CD4-positive, alpha-beta T cell treated with Interleukin-15 for 4 hours (primary cell): ENCODE data around the gene CMIP.
"Not testable (repeated sequence)": the region's sequence is repeated elsewhere in the genome, so short reads cannot be mapped to it uniquely, and the experiment has no call there.

Experiments
- DNase-seq: peaks from one replicate; pipeline ENCODE4 v3.0.0-alpha.2; 2020; ENCODE audit warnings: low spot score

The CMIP gene

DNA sequence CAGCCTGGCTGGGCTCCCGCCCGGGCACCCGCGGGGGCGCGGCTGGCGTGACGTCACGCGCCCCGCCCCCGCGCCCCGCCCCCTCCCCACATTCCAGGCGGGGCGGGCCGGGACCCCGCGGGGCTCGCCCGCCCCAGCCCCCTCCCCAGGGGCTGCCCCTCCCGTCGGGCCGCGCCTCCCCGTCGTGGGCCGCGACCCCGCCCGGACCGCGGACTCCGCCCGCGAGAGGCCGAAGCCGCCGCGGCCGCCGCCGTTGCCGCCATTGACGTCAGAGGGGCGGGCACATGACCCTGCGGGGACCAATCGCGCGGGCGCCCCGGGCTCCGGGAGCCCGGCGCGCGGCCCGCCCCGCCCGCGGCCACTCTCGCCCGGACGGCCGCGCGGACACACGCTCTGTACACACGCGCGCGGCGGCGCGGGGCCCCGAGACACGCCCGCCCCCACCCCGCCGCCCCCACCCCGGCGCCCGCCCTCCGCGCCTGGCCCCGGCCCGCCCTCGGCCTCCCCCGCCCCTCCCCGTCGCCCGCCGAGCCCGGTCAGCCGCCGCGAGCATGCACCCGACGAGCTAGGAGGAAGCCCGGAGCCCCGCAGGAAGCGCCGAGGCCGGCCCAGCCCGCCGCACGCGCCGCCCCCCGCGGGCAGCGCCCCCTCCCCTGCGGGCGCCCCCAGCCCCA lies at the start of gene CMIP:
Gene CMIP, plus strand, starts transcription at position 361 of the 674 bp plus-strand sequence.
- peak; percentile 71 for DNase-seq

DNA sequence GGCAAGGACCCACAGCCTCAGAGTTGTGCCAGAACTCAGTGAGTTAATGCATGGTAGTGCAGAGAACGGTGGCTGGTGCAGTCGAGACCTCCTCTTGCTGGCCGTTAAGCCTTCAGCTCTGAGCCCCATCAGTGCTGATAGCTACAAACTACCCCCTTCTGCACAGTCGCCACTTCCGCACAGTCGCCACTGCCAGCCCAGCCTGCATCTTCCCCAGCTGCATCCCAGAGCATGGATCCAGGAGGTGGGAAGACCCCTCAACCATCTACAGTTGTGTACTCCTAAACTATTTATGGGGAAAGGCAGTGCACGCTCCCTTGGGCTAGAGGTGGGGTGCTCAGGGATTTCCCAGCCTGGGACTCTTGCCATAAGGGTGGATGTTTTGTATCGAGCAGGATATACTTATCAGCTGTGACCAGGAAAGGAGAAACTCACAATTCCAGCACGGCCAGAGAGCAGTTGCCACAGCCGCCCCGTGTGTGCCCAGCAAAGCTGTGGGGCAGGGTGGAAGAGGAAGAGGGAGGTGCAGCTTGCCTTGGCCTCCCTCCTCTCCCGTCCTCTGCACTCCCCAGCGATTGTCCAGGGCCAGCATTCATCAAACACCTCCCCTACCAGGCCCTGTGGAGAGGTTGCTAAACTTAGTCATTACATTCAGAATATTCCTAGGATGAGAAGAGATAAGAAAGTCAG lies 49.5 kb upstream of the CMIP start:
- no peak for DNase-seq

DNA sequence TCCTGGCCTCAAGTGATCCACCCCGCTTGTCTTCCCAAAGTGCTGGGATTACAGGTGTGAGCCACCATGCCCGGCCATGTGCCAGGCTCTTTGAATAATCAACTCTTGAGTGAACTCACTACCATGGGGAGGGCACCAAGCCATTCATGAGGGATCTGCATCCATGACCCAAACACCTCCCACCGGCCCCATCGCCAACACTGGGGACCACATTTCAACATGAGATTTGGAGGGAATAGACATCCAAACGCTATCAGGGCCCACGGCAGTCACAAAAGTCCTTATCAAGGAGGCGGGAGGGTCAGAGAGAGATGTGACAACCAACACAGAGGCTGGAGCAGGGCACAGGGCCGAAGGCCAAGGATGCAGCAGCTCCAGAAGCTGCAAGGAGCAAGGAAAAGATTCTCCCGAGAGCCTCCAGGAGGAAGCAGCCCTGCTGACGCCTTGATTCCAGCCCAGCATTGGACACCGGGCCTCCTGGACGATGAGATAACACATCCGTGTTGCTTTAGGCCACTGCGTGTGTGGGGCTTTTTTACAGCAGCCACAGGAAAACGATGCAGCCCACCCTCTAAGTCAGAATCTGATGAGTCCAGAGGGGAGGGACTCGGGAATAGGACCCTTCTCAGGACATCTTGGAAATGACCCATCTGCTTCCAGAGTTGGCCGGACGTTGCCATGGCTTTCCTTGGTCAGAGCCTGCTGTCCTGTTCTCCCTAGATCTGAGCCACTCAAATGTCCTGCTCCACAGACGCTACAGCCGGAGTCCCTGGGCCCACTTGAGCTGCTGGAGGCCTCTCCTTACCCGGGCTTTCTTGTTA lies 47.3 kb upstream of the CMIP start:
- DNase-seq = no peak

DNA sequence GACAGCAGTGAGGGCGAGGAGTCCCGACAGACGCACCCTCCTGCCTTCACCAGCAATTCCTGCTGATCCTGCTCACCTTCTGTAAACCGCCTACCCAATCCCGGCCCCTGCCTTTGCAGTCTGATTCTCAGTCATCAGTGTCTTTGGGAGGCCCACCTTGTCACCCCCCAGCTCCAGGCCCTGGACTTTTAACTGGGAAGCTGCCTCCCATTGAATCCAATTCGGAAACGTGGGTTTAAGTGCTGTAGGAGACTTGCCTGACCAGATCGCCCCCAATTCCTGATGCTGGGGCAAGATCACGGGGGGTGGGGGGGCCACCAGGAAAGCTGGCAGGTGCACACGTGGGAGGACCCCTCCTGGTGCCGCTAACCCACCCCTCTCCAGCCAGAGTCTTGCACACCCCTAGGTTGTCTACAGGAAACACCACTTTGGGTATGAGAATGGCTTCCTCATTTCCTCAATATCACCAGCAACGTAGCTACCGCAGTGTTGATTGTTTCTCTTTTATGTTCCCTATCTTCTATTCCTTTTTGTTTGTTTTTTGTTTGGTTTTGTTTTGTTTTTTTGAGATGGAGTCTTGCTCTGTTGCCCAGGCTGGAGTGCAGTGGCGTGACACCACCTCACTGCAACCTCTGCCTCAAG lies 46.6 kb upstream of the CMIP start:
- DNase-seq = no peak

DNA sequence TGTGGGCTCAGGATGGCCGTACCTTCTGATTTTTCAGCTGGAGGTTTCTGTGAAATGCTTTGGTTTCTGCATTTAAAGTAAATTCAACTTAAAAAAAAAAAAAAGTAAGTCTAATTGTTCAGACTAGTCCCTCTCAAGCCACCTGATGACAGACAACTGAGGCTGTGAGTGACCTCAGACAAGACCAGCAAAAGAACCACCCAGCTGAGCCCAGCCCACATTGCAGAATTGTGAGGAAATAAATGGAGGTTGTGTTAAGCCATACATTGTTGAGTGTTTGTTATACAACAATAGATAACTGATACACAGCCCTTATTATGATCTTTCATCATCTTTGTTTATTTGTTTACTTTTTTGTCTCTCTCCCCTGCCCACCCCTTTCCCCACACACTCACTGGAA lies 44.7 kb upstream of the CMIP start:
- DNase-seq = no peak

DNA sequence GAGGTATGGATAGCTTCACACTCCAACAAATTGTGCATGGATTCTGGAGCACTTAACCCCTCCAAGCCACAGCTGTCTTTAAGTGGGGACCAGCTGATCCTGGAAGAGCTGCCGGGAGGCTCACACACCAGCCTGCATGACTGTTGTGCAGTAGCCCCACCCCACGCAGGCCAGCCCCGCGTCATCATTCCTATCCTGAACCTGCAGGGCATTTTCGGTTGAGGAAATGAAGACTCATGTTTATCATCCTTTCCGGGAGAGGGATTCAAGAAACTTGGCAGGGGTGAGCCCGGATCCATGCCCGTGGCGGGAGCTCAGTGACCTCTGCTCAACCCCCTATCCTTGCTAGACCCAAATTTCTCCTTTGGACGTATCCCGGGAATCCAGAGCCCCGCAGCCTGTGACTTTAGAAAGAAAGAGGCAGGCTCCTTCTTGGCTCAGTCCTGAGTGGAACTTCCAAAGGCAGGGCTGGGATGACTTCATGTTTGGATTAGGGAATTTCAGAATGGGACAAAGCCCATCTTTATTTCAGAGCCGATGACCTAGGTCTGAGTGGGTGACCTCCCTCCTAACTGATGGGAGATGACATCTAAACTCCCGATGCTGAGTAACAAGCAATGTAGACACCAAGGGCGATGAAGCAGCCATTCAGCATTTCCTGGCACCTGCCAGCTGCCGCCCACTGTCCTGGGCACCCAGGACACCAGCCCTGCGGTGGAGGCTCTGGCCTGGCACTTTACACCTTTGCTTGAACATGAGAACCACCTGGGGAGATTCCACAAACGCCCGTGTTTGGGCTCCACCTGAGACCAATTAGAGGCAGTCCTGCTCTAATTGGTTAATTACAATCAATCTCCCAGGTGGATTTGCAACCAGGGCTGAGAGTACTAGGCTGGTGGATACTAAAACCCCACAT lies 43.3 kb upstream of the CMIP start:
- no peak for DNase-seq

DNA sequence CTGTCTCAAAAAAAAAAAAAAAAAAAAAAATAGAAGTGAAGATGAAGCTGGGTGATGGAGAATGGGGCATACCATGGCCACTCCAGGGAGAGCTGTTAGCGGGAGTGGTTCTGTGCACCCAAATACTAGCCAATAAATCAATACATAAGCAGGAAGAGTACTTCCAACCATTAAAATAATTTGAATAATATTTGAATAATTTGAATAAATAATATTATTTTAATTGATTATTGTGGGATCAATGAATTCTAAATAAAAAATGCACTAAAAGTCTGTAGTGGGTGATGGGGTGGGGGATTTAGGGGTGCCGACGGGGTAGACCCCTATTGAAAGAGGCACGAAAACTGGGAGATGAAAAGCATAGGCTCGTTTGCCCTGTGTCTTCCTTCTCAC lies 41.4 kb upstream of the CMIP start:
- no peak for DNase-seq

DNA sequence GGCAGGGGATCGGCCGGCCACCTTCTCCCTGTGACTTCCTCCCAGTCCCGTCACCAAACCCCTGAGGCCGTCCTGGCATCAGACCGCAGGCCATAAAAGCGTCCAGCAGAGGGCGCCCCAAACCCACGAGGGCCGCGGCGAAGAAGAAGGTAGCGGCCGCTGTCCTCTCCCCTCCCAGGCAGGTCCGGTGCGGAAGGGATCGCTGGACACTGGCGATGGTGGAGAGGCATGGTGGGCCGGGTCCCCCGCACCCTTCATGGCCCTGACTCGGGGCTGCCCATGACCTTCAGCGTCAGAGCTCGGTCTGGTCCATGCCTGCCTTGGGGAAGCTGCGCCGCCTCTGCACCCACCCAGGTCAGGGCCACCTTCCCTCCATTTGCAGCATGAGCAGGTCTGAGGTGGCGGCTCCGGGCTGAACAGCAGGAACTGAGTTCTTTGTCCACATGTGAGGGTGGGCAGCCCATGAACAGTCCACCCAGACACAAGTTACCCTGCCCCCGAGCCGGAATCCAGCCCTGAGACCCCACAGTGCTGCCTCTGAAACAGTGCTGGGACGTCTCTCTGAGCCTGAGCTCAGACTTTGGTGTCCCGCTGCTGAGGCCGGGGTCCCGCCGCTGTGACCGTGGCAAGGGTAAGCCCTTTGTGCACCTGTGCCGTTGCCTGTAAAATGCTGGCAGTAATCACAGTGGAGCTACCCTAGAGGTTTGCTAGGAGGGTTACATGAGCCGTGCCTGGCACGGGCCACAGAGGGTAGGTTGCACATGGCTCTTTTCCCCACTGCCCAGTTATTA lies 40.8 kb upstream of the CMIP start:
- DNase-seq = peak; percentile 79

DNA sequence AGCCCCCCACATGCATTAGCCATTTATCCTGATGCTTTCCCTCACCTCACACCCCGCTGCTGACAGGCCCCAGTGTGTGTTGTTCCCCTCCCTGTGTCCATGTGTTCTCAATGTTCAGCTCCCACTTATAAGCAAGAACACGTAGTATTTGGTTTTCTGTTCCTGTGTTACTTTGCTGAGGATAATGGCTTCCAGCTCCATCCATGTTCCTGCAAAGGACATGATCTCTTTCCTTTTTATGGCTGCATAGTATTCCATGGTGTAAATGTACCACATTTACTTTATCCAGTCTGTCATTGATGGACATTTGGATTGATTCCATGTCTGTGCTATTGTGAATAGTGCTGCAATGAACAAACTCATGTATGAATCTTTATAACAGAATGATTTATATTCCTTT lies 39.6 kb upstream of the CMIP start:
- DNase-seq = not testable (repeated sequence)

DNA sequence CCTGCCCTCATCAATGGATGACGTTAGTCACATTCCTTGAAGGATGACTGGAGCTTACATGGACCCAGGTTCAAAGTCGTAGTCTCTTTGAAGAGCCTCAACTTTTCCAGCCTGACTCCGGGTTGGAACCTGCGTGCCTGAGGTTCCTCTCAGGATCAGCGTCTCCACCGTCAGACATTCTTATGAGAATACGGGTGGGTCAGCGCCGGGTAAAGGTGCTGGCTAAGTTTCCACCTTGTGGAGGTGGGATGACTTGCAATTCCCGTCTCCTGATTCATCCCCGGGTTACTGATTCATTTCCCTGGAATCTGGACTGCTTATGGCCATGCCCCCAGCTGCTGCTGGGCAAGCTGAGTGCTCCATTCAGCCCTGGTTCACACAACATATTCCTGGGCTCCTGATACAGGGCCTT lies 38.9 kb upstream of the CMIP start:
- no peak for DNase-seq

DNA sequence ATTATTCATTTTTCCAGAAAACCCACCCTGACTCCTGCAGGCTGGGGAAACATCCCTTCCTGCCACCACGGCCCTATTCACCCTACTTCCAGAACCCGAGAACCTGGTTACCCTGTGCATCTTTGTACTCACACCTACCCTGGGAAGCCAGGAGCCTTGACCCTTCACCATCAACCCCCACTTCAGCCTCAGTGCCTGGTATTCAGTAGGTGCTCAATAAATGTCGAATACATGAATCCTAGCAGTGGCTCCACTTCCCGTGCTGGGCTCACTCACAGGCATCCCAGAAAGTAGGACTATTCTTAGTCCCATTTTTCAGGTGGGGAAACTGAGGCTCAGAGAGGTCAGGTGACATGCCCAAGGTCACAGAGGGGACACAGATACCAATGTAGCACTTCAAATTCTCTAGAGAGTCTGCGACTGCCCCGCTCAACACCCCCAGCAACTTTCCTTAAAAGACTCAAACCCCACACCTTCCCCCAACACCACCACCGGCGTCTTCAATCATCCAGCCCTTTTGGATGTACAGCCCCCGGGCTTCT lies 36.1 kb upstream of the CMIP start:
- DNase-seq = no peak

DNA sequence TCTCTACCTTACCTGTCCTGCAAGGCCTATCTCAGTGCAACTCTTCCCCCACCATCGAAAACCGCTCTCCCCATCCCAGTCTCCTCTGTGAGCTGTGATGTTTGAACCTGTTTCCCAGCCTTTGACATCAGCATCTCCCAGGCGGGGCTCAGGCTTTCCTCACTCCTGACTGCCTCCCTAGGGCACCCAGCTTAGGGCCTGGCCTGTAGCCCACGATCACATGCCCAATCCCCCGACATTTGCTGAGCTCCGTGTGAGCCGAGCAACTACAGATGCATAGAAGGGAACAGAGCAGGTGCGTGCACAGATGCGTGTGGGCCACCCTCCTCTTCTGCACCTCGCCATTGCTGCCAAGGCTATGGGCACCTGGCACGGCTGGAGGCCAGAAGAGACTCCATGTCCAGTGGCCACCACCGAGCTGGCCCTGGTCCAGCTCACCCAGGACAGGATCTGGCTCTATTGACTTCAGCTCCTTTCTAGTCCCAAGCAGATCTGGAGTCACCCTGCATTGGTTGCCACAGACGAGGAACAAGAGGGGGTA lies 35.5 kb upstream of the CMIP start:
- DNase-seq = no peak

DNA sequence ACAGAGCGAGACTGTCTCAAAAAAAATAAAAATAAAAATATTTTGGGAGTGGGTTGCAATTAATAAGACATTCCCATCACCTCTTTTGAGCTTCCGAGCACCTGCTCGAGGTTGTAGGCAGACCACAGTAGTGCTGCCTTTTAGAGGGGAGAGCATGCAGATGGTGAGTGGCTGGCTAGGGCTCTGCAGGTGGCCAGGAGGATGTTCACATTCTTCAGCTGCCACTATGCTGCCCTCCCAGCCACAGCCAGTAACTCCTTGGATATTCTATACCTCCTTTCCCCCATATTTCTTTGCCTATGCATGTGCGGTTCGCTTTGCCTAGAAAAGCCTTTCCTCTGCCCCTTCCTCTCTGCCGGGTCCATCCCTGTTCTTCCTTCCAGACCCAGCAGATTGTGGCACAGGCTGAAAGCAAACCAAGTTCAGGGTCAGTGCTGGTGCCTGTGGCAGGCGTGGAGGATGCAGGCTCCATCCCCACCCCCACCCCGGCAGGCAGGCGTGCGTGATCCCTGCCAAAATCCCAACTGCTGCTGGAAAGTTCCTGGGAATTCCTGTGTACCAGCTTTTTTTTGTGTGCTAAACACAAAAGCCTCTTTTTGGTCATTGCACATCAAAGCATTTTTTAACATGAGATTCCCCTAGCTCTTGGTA lies 33.8 kb upstream of the CMIP start:
- DNase-seq = no peak

DNA sequence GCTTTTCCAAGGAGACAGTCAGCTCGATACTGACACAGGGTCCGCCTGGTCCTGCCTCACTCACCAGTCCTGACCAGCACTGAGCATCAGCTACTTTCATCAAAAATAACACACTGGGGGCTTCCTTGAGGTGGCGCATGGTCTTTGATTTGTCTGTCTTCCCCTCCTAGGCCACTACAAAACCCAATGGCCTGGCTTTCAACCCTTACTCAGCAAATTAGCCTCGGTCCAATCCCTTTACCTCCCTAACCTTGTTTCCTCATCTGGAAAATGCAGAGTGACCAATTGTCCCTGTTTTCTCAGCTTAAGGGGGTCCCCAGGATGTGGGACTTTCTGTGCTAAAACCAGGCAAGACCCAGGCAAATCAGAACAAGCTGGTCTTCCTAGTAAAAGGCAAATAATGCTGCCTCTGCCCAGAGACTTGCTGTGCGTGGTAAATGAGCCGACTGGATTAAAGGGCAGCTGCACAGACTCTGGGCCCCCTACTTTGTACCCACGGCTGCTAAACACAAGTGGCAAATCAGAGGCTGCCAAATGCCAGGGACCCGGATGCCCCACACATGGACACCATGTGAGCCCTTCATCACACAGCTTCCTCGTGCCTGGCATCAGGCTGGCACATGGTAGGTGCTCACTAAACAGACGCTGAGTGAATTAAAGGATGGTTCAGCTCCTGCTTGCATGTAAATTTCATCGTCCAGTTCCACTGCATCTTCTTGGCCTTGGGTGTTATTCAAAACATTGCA lies 31.2 kb upstream of the CMIP start:
- no peak for DNase-seq

DNA sequence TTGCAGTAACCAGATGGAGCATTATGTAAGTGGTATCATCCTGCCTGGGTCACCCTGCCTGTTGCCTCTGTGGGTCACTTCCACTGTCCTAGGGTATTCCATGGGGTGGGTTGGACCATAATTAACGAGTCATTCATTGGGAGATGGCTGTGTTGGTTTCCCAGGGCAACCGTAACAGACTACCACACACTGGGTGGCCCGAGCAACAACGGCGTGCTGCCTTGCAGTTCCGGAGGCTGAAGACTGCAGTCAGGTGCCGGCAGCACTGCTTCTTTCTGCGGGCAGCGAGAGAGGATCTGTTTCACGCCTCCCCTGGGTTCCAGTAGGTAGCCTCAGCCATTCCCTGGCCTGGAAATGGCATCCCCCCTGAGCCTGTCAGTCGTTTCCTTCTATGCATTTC lies 28.9 kb upstream of the CMIP start:
- no peak for DNase-seq

DNA sequence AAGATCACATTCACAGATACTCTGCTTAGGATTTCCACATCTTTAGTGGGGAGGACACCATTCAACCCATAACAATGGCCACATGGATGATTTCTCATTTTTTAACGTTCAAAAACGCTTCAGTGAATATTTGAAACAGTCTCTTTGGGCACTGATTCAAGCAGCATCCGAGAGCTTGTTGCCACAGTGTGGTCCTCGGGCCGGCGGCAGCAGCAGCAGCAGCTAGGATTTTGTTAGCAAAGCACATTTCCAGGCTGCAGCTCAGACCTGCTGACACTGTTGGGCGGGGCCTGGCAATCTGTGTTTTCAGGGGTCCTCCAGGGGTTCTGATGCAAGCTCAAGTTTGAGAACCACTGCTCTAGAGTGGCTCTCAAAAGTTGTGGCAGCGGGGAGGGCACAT lies 27.9 kb upstream of the CMIP start:
- DNase-seq = no peak

DNA sequence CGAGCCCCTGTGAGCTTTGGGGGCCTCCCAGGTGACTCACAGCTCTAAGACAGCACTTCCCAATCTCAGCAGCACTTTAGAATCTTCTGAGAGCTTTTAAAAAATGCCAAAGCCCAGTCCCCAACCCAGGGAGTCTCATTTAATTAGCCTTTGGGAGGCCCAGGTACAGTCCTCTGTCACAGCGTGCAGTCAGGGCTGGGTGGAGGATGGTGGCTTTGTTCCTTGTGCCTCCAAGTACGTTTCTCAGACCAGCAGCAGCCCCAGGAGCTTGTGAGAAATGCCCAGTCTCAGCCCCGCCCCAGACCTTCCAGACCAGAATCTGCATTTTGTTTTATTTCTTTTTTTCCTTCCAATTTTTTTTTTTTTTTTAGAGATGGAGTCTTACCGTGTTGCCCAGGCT lies 27.4 kb upstream of the CMIP start:
- no peak for DNase-seq

DNA sequence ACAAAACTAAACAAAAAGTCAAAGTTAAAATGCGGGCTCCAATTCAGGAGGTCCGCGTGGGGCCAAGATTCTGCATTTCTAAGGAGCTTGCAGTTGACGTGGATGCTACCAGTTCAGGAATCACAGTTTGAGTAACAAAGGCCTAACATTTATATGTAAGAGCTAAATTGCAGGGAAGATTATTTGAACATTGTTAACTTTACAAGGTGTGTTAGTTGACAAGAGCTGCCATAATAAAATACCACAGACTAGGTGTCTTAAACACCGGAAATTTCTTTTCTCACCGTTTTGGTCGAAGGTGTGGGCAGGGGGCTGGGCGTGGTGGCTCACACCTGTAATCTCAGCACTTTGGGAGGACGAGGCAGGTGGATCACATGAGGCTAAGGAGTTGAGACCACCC lies 24.8 kb upstream of the CMIP start:
- no peak for DNase-seq

DNA sequence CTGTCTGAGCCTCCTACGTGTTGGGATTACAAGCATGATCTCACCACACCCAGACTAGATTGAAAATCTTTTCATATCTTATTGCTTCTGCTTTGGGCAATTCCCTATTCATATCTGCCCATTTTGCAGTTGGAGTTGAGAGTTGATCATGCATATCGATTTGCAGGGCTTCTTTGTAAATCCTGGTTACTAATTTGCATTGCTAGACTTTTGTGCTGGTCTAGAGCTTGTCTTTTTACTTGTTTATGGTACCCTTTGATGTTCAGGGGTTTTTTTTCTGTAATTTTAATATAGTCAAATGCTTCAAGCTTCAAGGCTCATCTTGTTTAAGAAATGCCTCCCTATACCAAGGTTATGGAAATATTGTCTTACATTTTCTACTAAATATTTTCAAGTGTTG lies 23.5 kb upstream of the CMIP start:
- DNase-seq = no peak
